GM12878 (cell line): ENCODE results near the gene EXD1. TPM values are rescaled to one million over a fixed set of nuclear protein-coding genes. Genes with fewer than 3 reads are reported as not detected.

Experiments used
- BCLAF1 ChIP-seq: fragments of 450-650 bp; IDR thresholded peaks from 2 replicates; pipeline ENCODE4 v1.6.1; 2017; ENCODE audit warnings: antibody characterized with exemption, mild to moderate bottlenecking, moderate library complexity
- CHD1 ChIP-seq: IDR thresholded peaks from 2 replicates; pipeline ENCODE4 v1.6.1; 2012; ENCODE audit warnings: low read depth, low read length, improper control_type of control experiment
- IKZF2 ChIP-seq, 2 experiments: fragments of 450-650 bp; IDR thresholded peaks; 2 replicates each; pipeline ENCODE4 v1.6.1; 2017; ENCODE audit warnings: mild to moderate bottlenecking in 2 of 2, moderate library complexity in 2 of 2
- NFIC ChIP-seq: IDR thresholded peaks from 2 replicates; pipeline ENCODE4 v1.6.1; 2012; ENCODE audit warnings: low read depth, mild to moderate bottlenecking, inconsistent platforms, low read length, moderate library complexity
- POLR2A ChIP-seq: IDR thresholded peaks from 2 replicates; pipeline ENCODE4 v1.6.1; 2011; ENCODE audit warnings: low read depth, mild to moderate bottlenecking, low read length
- PRDM15 ChIP-seq: fragments of 450-650 bp; formaldehyde crosslinking; IDR thresholded peaks from 2 replicates; pipeline ENCODE4 v1.4.0; 2020; ENCODE audit warnings: mild to moderate bottlenecking, moderate library complexity
- SPI1 ChIP-seq: IDR thresholded peaks from 2 replicates; pipeline ENCODE4 v1.6.1; 2011; ENCODE audit warnings: low read depth, mild to moderate bottlenecking, low read length, moderate library complexity, borderline replicate concordance; ENCODE audit not compliant: insufficient read depth
- TARDBP ChIP-seq: IDR thresholded peaks from 2 replicates; pipeline ENCODE4 v1.6.1; 2016; ENCODE audit warnings: borderline replicate concordance
- polyA plus RNA-seq, 11 experiments: library from polyadenylated mRNA; depleted of rRNA in 4 of 11; unstranded in 6 of 11; stranded (reverse) in 5 of 11; fragments of >200 nt; fragmentation: Nextera tagmentation in 4 of 11; fragmentation: Illumina TruSeq in 1 of 11; extraction: Ambion mirVana in 4 of 11; extraction: Trizol in 1 of 11; gene quantifications; 1 replicate in 1 of 11; 2 replicates in 10 of 11; pipeline versions ENCODE4 v1.2.1 to v1.2.3, GENCODE V29; 2011 to 2016; ENCODE audit warnings: inconsistent platforms in 2 of 11, missing spikeins in 2 of 11, low read depth in 1 of 11
- total RNA-seq, 4 experiments: library from RNA; depleted of rRNA in 3 of 4; stranded (reverse); fragments of >200 nt in 3 of 4; fragmentation: Illumina TruSeq in 1 of 4; extraction: Trizol in 1 of 4; gene quantifications; 2 replicates each; pipeline versions ENCODE4 v1.2.1 to v1.2.3, GENCODE V29; 2013 to 2021

EXD1 gene
- total and polyA plus RNA-seq, 10 of the 15 experiments (the other 5 are each of a cell fraction or from before 2014, with no cell fraction given): 0.19 TPM; not detected in 9

- no peak for TF ChIP-seq BCLAF1
- no peak for TF ChIP-seq NFIC
- no peak for TF ChIP-seq PRDM15 (CRISPR knock-in tag)
- peak; percentile 94 for TF ChIP-seq POLR2A
- TF ChIP-seq SPI1: no peak
- TF ChIP-seq CHD1: no peak
- peak; percentile 8 to 48; a peak in 1 of 4 replicates for TF ChIP-seq IKZF2 (IDR thresholded peaks at IDR 0.05)
- no peak for TF ChIP-seq TARDBP
Observed at GRCh38 chr15:41230650-41231421, at the start of gene EXD1, which contains the start of gene CHP1 (continued).
